ENCODE results near the gene CNST.

- TF ChIP-seq POLR2A (IDR thresholded peaks at IDR 0.05) (no peak), CTCF (IDR thresholded peaks at IDR 0.05) (no peak)
Observed at GRCh38 chr1:246530482-246530881, 35.8 kb upstream of the CNST start.
